Measurements from ENCODE around the gene SLC16A8.
"Not testable (repeated sequence)": the region's sequence is repeated elsewhere in the genome, so short reads cannot be mapped to it uniquely, and the experiment has no call there.

The SLC16A8 gene

GRCh38 chr22:38049812-38050619 lies 34.0 kb downstream of the SLC16A8 start:
- Histone ChIP-seq H3K4me3 (ENCODE audit: low read depth, low read length) (no peak overlapping the region), H3K9ac (ENCODE audit: low read length) (no peak overlapping the region), H3K4me1 (ENCODE audit: control insufficient read depth, insufficient read depth, low read length) (peaks cover 9% of the 10 kb centered on the region), H3K27me3 (ENCODE audit: control insufficient read depth, insufficient read depth, low read length) (no peaks in the 10 kb centered on the region), H3K27ac (ENCODE audit: low read depth, low read length) (no peak overlapping the region), H3K36me3 (ENCODE audit: control insufficient read depth, insufficient read depth, low read length) (no peaks in the 10 kb centered on the region), H3K9me3 (ENCODE audit: control insufficient read depth, insufficient read depth, low read depth, low read length) (no peaks in the 10 kb centered on the region)

DNA sequence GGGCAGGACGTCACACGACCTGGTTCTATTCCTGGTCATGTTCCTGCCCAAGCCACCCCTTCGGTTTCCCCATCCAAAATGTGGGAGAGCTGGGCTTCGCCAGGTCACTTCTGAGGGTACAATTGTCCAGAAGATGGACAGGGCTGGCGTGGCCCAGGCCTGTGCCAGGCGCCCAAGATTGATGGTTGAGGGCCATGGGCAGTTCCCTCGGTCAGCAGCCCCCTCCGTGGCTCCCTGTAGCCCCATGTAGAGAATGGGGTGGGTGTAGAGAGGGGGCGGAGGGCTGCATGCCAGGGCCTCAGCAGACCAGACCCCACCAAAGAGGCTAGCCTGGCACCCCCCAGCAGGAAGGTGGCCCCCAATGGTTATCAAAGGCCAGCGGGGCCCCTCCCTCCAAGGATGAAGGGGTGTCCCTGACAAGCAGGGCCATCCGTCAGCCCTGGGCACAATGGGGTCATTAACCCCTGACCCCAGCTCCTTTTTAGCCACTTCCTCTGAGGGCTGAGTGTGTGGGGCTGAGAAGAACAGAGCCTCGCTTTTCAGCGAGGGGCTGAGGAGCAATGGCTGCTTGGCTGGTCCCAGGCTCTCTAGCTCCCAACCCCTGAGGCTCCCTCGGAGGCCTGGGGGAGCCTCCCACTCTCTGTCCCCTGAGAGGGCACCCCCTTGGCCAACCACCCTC lies 37.8 kb downstream of the SLC16A8 start:
- Histone ChIP-seq H3K4me3 (ENCODE audit: low read depth, low read length) (no peak overlapping the region), H3K4me1 (ENCODE audit: control insufficient read depth, insufficient read depth, low read length) (no peaks in the 10 kb centered on the region; the same call in 1 of the 2 replicates), H3K9me3 (ENCODE audit: control insufficient read depth, insufficient read depth, low read depth, low read length) (no peaks in the 10 kb centered on the region), H3K9ac (ENCODE audit: low read length) (no peak overlapping the region), H3K36me3 (ENCODE audit: control insufficient read depth, insufficient read depth, low read length) (no peaks in the 10 kb centered on the region), H3K27ac (ENCODE audit: low read depth, low read length) (no peak overlapping the region), H3K27me3 (ENCODE audit: control insufficient read depth, insufficient read depth, low read length) (no peaks in the 10 kb centered on the region)

- H3K27ac ChIP-seq (ENCODE audit: low read depth, low read length) = no peak overlapping the region
- H3K27me3 ChIP-seq (ENCODE audit: control insufficient read depth, insufficient read depth, low read length) = no peaks in the 10 kb centered on the region
- no peaks in the 10 kb centered on the region for H3K9me3 ChIP-seq (ENCODE audit: control insufficient read depth, insufficient read depth, low read depth, low read length)
- no peak overlapping the region for H3K9ac ChIP-seq (ENCODE audit: low read length)
- no peak overlapping the region for H3K4me3 ChIP-seq (ENCODE audit: low read depth, low read length)
- no peaks in the 10 kb centered on the region; the same call in 1 of the 2 replicates for H3K4me1 ChIP-seq (ENCODE audit: control insufficient read depth, insufficient read depth, low read length)
- no peaks in the 10 kb centered on the region for H3K36me3 ChIP-seq (ENCODE audit: control insufficient read depth, insufficient read depth, low read length)
These were observed 40.6 kb downstream of the SLC16A8 start for GRCh38 chr22:38043151-38044039.

DNA sequence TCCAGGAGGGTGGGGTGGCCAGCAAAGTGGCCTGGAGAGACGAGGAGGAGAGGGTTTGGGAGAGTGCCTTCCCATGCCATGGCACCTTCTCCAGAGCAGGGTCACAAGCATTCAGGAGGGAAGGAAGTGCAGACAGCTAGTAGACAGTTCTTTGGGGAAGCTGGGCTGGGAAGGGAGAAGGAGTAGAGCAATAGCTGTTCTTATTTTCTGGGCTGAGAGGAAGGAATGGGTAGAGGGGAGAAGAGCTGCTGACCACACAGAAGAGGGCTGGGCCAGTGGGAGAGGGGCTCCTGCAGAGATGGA lies 41.5 kb downstream of the SLC16A8 start:
- no peak overlapping the region for H3K4me3 ChIP-seq (ENCODE audit: low read depth, low read length)
- no peaks in the 10 kb centered on the region for H3K9me3 ChIP-seq (ENCODE audit: control insufficient read depth, insufficient read depth, low read depth, low read length)
- no peak overlapping the region for H3K9ac ChIP-seq (ENCODE audit: low read length)
- no peaks in the 10 kb centered on the region; the same call in 1 of the 2 replicates for H3K4me1 ChIP-seq (ENCODE audit: control insufficient read depth, insufficient read depth, low read length)
- no peaks in the 10 kb centered on the region for H3K27me3 ChIP-seq (ENCODE audit: control insufficient read depth, insufficient read depth, low read length)
- H3K27ac ChIP-seq (ENCODE audit: low read depth, low read length) = no peak overlapping the region
- no peaks in the 10 kb centered on the region for H3K36me3 ChIP-seq (ENCODE audit: control insufficient read depth, insufficient read depth, low read length)

DNA sequence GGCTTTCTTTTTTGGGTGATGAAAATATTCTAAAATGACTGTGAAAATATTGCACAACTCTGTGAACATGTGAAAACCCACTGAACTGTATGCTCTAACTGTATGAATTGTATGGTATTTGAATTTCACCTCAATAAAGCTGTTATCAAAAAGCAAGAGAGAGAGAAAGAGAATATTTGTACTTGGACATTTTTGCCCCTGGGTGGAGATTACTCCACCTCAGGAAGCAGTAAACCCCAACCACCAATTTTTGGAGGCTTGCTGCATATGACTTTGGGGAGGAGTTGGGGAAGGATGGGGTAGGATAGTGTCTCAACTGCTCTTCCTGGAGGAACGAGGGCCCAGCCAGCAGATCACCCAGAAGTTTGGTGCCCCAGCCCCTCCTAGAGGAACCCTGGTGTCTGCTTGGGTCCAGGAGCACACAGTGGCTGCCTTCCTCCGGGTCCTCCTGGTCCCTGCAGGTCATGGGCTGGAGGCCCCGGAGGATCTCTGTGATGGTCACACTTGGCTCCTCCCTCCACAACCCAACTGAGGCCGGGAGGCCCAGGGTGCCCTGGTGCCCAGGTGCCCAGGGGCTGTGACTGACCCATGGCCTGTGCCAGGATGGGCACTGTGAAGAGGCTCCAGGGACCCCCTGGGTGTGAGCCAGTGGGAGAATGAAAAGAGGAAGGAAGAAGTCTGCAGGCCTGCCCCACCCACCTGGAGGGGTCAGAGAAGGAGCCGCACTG lies 42.1 kb downstream of the SLC16A8 start:
- Histone ChIP-seq H3K4me3 (ENCODE audit: low read depth, low read length) (no peak overlapping the region), H3K9ac (ENCODE audit: low read length) (no peak overlapping the region), H3K36me3 (ENCODE audit: control insufficient read depth, insufficient read depth, low read length) (no peaks in the 10 kb centered on the region), H3K27me3 (ENCODE audit: control insufficient read depth, insufficient read depth, low read length) (no peaks in the 10 kb centered on the region), H3K4me1 (ENCODE audit: control insufficient read depth, insufficient read depth, low read length) (no peaks in the 10 kb centered on the region; the same call in 1 of the 2 replicates), H3K27ac (ENCODE audit: low read depth, low read length) (no peak overlapping the region), H3K9me3 (ENCODE audit: control insufficient read depth, insufficient read depth, low read depth, low read length) (no peaks in the 10 kb centered on the region)

- Histone ChIP-seq H3K4me3 (ENCODE audit: low read depth, low read length) (no peak overlapping the region), H3K9me3 (ENCODE audit: control insufficient read depth, insufficient read depth, low read depth, low read length) (no peaks in the 10 kb centered on the region), H3K36me3 (ENCODE audit: control insufficient read depth, insufficient read depth, low read length) (no peaks in the 10 kb centered on the region), H3K27me3 (ENCODE audit: control insufficient read depth, insufficient read depth, low read length) (no peaks in the 10 kb centered on the region), H3K9ac (ENCODE audit: low read length) (no peak overlapping the region), H3K4me1 (ENCODE audit: control insufficient read depth, insufficient read depth, low read length) (no peaks in the 10 kb centered on the region), H3K27ac (ENCODE audit: low read depth, low read length) (no peak overlapping the region)
These were observed 42.8 kb downstream of the SLC16A8 start for GRCh38 chr22:38040953-38041759.

DNA sequence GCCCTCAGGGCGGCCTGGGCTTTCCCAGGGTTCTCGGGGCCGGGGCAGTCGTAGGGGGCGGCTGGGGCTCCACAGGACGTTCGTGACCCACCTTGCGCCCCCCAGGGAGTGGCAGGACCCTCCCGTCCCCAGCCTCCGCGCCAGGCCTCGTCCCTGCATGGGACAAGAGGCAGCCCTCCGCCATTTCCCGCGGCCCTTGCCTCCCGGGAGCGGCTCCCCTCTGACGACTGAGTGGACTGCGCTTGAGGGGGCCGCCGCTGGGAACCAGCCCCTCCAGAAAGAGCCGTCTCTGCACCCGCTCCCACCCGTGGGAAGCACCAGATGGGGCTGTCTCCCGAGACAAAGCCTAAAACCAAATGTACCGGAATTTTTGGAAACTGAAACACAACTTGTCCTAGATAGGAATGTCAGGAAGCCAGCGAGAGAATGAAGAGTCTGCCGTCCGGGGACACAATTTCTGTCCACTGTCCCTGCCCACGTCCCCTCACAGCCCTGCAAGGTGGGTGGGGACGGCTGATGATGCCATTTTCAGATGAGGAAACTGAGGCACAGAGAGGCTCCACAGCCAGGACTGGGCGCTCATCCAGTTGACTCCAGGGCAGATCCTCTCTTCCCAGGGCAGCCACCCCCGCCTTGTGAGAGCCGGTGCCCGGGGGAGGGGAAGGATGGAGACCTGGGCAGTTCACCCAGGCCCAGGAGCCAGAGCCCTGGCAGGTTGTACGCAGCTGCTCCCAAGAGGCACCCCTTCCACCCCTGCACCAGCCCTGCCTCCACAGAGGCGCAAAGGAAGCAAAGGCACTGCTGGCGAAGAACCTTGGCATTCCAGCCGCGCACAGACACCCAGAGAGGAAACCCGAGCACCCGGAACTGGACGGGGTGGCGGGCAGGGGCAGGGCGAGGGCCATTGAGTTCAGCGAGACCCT lies 44.8 kb downstream of the SLC16A8 start:
- Histone ChIP-seq H3K4me1 (ENCODE audit: control insufficient read depth, insufficient read depth, low read length) (peaks cover 14% of the 10 kb centered on the region), H3K9me3 (ENCODE audit: control insufficient read depth, insufficient read depth, low read depth, low read length) (no peaks in the 10 kb centered on the region), H3K27ac (ENCODE audit: low read depth, low read length) (no peak overlapping the region), H3K27me3 (ENCODE audit: control insufficient read depth, insufficient read depth, low read length) (no peaks in the 10 kb centered on the region), H3K9ac (ENCODE audit: low read length) (no peak overlapping the region), H3K36me3 (ENCODE audit: control insufficient read depth, insufficient read depth, low read length) (no peaks in the 10 kb centered on the region), H3K4me3 (ENCODE audit: low read depth, low read length) (no peak overlapping the region)

DNA sequence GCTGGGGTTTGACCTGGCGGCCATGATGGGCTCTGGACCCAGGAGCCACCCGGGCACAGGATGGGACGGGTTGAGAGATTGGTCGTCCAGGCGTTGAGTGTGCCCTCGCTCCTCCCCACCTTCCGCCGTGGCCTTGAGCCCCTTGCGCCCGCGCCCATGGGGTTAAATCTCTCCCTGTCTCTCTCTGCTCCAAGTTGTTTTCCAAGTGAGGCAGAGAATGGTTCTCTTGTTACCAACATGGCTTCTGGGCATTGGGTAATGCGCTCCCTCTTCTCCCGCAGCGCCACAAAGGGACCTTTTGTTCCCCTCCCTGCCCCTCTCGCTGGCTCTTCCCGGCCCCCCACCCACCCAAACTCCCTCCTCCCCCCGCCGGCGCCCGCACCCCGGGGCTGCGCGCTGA lies 45.6 kb downstream of the SLC16A8 start:
- no peaks in the 10 kb centered on the region for H3K36me3 ChIP-seq (ENCODE audit: control insufficient read depth, insufficient read depth, low read length)
- no peaks in the 10 kb centered on the region for H3K9me3 ChIP-seq (ENCODE audit: control insufficient read depth, insufficient read depth, low read depth, low read length)
- peaks cover 21% of the 10 kb centered on the region for H3K4me1 ChIP-seq (ENCODE audit: control insufficient read depth, insufficient read depth, low read length)
- H3K4me3 ChIP-seq (ENCODE audit: low read depth, low read length) = no peak overlapping the region
- H3K27ac ChIP-seq (ENCODE audit: low read depth, low read length) = no peak overlapping the region
- no peaks in the 10 kb centered on the region for H3K27me3 ChIP-seq (ENCODE audit: control insufficient read depth, insufficient read depth, low read length)
- H3K9ac ChIP-seq (ENCODE audit: low read length) = no peak overlapping the region

GRCh38 chr22:38037367-38038150 lies 46.4 kb downstream of the SLC16A8 start:
- H3K9me3 ChIP-seq (ENCODE audit: control insufficient read depth, insufficient read depth, low read depth, low read length); H3K36me3 ChIP-seq (ENCODE audit: control insufficient read depth, insufficient read depth, low read length); H3K27me3 ChIP-seq (ENCODE audit: control insufficient read depth, insufficient read depth, low read length); H3K27ac ChIP-seq (ENCODE audit: low read depth, low read length); H3K4me3 ChIP-seq (ENCODE audit: low read depth, low read length); H3K9ac ChIP-seq (ENCODE audit: low read length): not testable (repeated sequence)
- H3K4me1 ChIP-seq (ENCODE audit: control insufficient read depth, insufficient read depth, low read length) = peaks cover 22% of the 10 kb centered on the region
